RWPE1 (cell line): Measurements from ENCODE around the gene TCEANC.
"Not testable (repeated sequence)": the region's sequence is repeated elsewhere in the genome, so short reads cannot be mapped to it uniquely, and the experiment has no call there.

Source experiments
- CTCF ChIA-PET: fragments of 350-600 bp; sonication (Branson Sonifier 250); formaldehyde crosslinking; extraction: SDS; loops from one replicate; lab custom pipeline; 2021; lab: Yijun Ruan, JAX
- POLR2A ChIA-PET: fragments of 400-600 bp; formaldehyde crosslinking; extraction: SDS; loops from one replicate; lab custom pipeline; 2020; ENCODE audit warnings: antibody characterized with exemption; ENCODE audit not compliant: low non-redundant PET; lab: Yijun Ruan, JAX
- DNase-seq: peaks from one replicate; pipeline ENCODE4 v3.0.0; 2012; ENCODE audit warnings: low spot score
- H3K27ac ChIP-seq: fragments of 450-650 bp; 2 replicates; pipeline ENCODE4 v1.5.1; 2017
- CTCF ChIP-seq: fragments of 450-650 bp; conservative IDR thresholded peaks from 2 replicates; pipeline ENCODE4 v1.5.1; 2017; ENCODE audit warnings: low read depth, mild to moderate bottlenecking

The TCEANC gene

GRCh38 chrX:13676885-13677284 lies 23.9 kb downstream of the TCEANC start:
- no peak overlapping the region for H3K27ac ChIP-seq
- TF ChIP-seq CTCF: no peak
- DNase-seq: no peak
- POLR2A ChIA-PET: no interaction called here
- CTCF ChIA-PET: no interaction called here

GRCh38 chrX:13679700-13680099 lies 26.8 kb downstream of the TCEANC start:
- POLR2A ChIA-PET, H3K27ac ChIP-seq, DNase-seq, CTCF ChIA-PET: not testable (repeated sequence)

GRCh38 chrX:13681595-13681994 lies 28.7 kb downstream of the TCEANC start:
- ChIA-PET POLR2A (no interaction called here), CTCF (no interaction called here)
- DNase-seq: no peak
- no peak overlapping the region for H3K27ac ChIP-seq
- no peak for TF ChIP-seq CTCF

- CTCF ChIA-PET: interaction anchor here (0.8 kb wide), 1 partner anchor 29 kb away, joined by 3 read pairs; no protein-coding TSS in a partner anchor
- POLR2A ChIA-PET: no interaction called here
- no peak overlapping the region for H3K27ac ChIP-seq
- DNase-seq: no peak
- no peak for TF ChIP-seq CTCF
These were observed 31.4 kb downstream of the TCEANC start for GRCh38 chrX:13684361-13684760.

- no peak overlapping the region for H3K27ac ChIP-seq
- peak; percentile 35 for DNase-seq
- ChIA-PET POLR2A (no interaction called here), CTCF (no interaction called here)
- no peak for TF ChIP-seq CTCF
These were observed 32.3 kb downstream of the TCEANC start for GRCh38 chrX:13685126-13685763.

GRCh38 chrX:13687203-13687602 lies 34.3 kb downstream of the TCEANC start:
- TF ChIP-seq CTCF: no peak
- no peak overlapping the region for H3K27ac ChIP-seq
- no peak for DNase-seq
- CTCF ChIA-PET: no interaction called here
- POLR2A ChIA-PET: no interaction called here

GRCh38 chrX:13688384-13688957 lies 35.5 kb downstream of the TCEANC start:
- TF ChIP-seq CTCF: no peak
- CTCF ChIA-PET: interaction anchor here (0.7 kb wide), 1 partner anchor 31 kb away, joined by 3 read pairs; no protein-coding TSS in a partner anchor
- DNase-seq: no peak
- peak overlapping the region; percentile 84 for H3K27ac ChIP-seq
- POLR2A ChIA-PET: interaction anchor here (0.6 to 0.7 kb wide), 2 partner anchors 46 to 211 kb away, joined by 3 read pairs; no protein-coding TSS in a partner anchor
